BJ (cell line): ENCODE data around the gene HDHD3. TPM values are rescaled to one million over a fixed set of nuclear protein-coding genes. Genes with fewer than 3 reads are reported as not detected.

Experiments
- CTCF ChIA-PET: fragments of 350-600 bp; formaldehyde crosslinking; extraction: SDS; loops from one replicate; lab custom pipeline; 2021; ENCODE audit warnings: antibody characterized with exemption, inconsistent platforms; lab: Yijun Ruan, JAX
- POLR2A ChIA-PET: fragments of 300-600 bp; sonication (Branson Sonifier 250); formaldehyde crosslinking; extraction: SDS; loops from one replicate; lab custom pipeline; 2021; ENCODE audit warnings: antibody characterized with exemption; lab: Charles Lee
- DNase-seq: peaks from one replicate; pipeline ENCODE4 v3.0.0-alpha.2; 2011; ENCODE audit warnings: low read depth
- H3K27me3 ChIP-seq: 2 replicates; pipeline ENCODE4 v1.6.0; 2011; ENCODE audit warnings: low read length; ENCODE audit not compliant: control insufficient read depth, insufficient read depth
- H3K36me3 ChIP-seq: 2 replicates; pipeline ENCODE4 v1.5.1; 2011; ENCODE audit warnings: low read length; ENCODE audit not compliant: control insufficient read depth, insufficient read depth
- H3K4me3 ChIP-seq: 2 replicates; pipeline ENCODE4 v1.5.1; 2011; ENCODE audit warnings: low read depth, mild to moderate bottlenecking, control low read depth, low read length
- polyA plus RNA-seq: library from polyadenylated mRNA; depleted of rRNA; stranded (reverse); fragments of >200 nt; gene quantifications from 2 replicates; pipeline ENCODE4 v1.2.3, GENCODE V29; 2011
- TF ChIP-seq, protein P1 (sequence below): IDR thresholded peaks from 2 replicates; pipeline ENCODE4 v1.5.1; 2011; ENCODE audit warnings: low read depth, mild to moderate bottlenecking, control low read depth, inconsistent platforms, low read length, moderate library complexity; ENCODE audit not compliant: insufficient read depth

Gene HDHD3
- polyA plus RNA-seq, 1 experiment, result 14.2 TPM

DNA sequence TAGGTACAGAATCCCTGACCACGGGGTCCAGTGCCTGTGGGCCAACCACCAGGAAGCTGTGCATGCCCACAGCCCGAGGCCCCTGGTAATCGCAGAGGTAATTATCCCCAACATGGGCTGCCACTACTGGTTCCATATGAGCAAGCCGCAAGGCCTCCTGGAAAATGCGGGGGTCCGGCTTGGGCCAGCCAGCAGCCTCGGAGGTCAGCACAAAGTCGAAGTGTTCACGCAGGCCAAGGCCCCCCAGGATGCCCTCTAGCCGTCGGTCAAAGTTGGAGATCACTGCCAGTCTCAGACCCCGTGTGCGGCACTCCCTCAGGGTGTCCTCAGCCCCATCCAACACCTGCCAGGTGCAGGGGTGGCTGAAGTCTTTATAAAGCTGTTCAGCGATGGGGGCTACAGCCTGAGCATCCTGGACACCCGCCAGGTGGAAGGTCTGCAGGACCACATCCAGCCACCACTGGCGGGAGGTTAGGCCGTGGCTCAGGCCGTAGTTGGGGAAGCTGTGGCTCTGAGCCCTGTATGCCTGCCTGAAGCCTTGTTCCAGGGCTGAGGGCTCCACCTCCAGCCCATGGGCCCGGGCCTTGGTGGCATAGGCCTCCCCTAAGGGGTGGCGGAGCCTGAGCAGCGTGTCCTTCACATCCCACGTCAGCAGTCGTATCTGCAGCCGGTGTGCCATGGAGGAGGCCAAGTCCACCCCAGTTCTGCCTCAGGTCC, 3.0 kb downstream of the HDHD3 start:
- H3K4me3 ChIP-seq, result no peak overlapping the region
- ChIA-PET POLR2A (interaction anchor here (0.6 kb wide), 1 partner anchor 841 kb away, joined by 3 read pairs; no protein-coding TSS in a partner anchor), CTCF (no interaction called here)
- DNase-seq, result no peak
- H3K27me3 ChIP-seq, result no peaks in the 10 kb centered on the region
- TF ChIP-seq, protein P1, sequence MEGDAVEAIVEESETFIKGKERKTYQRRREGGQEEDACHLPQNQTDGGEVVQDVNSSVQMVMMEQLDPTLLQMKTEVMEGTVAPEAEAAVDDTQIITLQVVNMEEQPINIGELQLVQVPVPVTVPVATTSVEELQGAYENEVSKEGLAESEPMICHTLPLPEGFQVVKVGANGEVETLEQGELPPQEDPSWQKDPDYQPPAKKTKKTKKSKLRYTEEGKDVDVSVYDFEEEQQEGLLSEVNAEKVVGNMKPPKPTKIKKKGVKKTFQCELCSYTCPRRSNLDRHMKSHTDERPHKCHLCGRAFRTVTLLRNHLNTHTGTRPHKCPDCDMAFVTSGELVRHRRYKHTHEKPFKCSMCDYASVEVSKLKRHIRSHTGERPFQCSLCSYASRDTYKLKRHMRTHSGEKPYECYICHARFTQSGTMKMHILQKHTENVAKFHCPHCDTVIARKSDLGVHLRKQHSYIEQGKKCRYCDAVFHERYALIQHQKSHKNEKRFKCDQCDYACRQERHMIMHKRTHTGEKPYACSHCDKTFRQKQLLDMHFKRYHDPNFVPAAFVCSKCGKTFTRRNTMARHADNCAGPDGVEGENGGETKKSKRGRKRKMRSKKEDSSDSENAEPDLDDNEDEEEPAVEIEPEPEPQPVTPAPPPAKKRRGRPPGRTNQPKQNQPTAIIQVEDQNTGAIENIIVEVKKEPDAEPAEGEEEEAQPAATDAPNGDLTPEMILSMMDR, result no peak
- peaks cover 7% of the 10 kb centered on the region for H3K36me3 ChIP-seq

DNA sequence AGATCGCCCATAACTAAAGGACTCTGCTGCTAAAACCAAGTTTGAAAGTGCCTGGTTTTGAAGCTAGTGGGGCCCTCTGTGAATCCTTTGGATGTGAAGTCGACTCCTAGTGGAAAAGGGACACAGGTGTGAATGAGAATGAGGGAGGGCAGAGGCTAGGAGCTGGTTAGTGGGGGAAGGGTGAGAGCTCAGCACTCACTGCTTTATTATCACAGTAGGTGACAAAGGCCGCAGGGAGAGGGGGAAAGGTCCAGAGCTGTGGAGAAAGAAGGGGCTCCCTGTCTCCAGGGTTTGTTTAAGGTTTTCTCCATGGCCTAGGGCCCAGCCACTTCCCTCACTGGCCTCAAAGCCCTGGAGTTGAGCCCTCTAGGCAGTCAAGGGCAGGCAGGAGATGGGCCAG, 3.5 kb downstream of the HDHD3 start:
- ChIA-PET POLR2A (no interaction called here), CTCF (interaction anchor here (0.7 kb wide), 1 partner anchor 16 kb away, joined by 3 read pairs; no protein-coding TSS in a partner anchor)
- H3K27me3 ChIP-seq, result no peaks in the 10 kb centered on the region
- no peak for DNase-seq
- no peak overlapping the region for H3K4me3 ChIP-seq
- peaks cover 7% of the 10 kb centered on the region for H3K36me3 ChIP-seq
- TF ChIP-seq, protein P1, result no peak

DNA sequence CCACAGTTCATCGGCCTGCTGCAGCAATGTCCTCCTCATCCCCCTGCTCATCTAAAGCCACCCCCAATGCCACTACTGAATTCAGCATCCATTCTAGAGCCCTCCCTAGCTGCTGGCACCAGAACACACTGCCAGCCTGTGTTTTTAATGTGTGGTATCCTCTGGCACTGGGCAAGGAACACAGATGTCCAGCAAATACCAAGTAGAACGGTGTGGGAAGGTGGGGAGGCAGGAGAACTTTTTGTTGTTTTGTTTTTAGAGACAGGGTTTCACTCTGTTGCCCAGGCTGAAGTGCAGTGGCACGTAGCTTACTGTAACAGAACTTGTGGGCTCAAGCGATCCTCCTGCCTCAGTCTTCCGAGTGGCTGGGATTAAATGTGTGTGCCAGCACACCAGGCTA, 4.7 kb downstream of the HDHD3 start:
- no peak for DNase-seq
- Histone ChIP-seq H3K36me3 (peaks cover 7% of the 10 kb centered on the region), H3K27me3 (no peaks in the 10 kb centered on the region), H3K4me3 (no peak overlapping the region)
- TF ChIP-seq, protein P1, result no peak
- CTCF ChIA-PET, result interaction anchor here (1.7 kb wide), 1 partner anchor 98 kb away, joined by 4 read pairs; no protein-coding TSS in a partner anchor
- POLR2A ChIA-PET, result no interaction called here

DNA sequence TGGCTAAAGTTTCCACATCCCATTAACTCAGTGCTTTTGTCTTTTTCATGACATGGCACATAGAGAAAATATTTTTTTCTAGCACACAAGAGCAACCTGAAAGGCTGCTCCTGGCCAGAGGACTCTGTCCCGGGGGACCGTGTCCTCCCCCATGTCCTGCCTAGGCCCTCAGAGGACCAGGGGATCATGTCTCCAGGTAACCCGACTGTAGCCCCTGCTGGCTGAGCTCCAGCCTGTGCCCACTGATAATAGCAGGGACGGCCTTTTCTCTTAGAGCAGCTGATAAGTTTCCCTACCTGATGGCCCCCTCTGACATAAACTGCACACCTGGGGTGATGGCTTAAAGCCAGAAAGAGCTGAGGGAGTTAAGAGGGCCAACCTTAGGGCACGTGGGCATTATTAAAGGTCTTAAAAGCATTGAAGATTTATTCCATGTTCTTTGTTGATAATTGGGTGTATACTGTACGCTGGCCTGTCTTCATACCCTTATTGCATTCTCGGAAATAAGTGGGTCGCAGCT, 5.9 kb downstream of the HDHD3 start:
- TF ChIP-seq, protein P1, result no peak
- Histone ChIP-seq H3K27me3 (no peaks in the 10 kb centered on the region), H3K4me3 (no peak overlapping the region), H3K36me3 (peaks cover 7% of the 10 kb centered on the region)
- ChIA-PET CTCF (interaction anchor here (1.4 to 1.7 kb wide), 2 partner anchors 30 to 96 kb away, joined by 4 to 7 read pairs; partner anchors contain the start of gene ALAD), POLR2A (interaction anchor here (0.6 kb wide), 1 partner anchor 270 kb away, joined by 5 read pairs; no protein-coding TSS in a partner anchor)
- no peak for DNase-seq

DNA sequence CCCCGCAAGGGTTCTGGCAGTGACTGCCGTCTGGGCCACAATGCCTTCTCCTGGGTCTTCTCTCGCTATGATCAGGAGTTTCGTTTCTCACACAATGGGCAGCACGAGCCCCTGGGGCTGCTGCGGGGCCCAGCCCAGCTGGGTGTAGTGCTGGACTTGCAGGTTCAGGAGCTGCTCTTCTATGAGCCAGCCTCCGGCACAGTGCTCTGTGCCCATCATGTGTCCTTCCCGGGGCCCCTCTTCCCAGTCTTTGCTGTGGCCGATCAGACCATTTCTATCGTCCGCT, 7.0 kb downstream of the HDHD3 start:
- TF ChIP-seq, protein P1, result no peak
- ChIA-PET CTCF (interaction anchor here (1.4 kb wide), 1 partner anchor 31 kb away, joined by 7 read pairs; the partner anchor contains the start of gene ALAD), POLR2A (interaction anchor here (0.7 kb wide), 1 partner anchor 94 kb away, joined by 6 read pairs; no protein-coding TSS in a partner anchor)
- no peak for DNase-seq
- H3K27me3 ChIP-seq, result no peaks in the 10 kb centered on the region
- H3K36me3 ChIP-seq, result peaks cover 7% of the 10 kb centered on the region
- no peak overlapping the region for H3K4me3 ChIP-seq
